Esophagus (tissue), 2 donors: ENCODE measurements around the gene CDCP1. TPM values are rescaled to one million over a fixed set of nuclear protein-coding genes. Genes with fewer than 3 reads are reported as not detected.

Experiments used
- H3K27ac ChIP-seq, 2 donors: one replicate each; pipeline ENCODE4 v1.5.1; 2013; ENCODE audit warnings: low read depth in 2 of 2, mild to moderate bottlenecking in 2 of 2, inconsistent platforms in 1 of 2, low read length in 1 of 2, moderate library complexity in 1 of 2
- H3K27me3 ChIP-seq, 2 donors: one replicate each; pipeline ENCODE4 v1.6.1; 2013; ENCODE audit warnings: low read length in 2 of 2, control low read depth in 1 of 2, mild to moderate bottlenecking in 1 of 2; ENCODE audit not compliant: insufficient read depth in 2 of 2, control insufficient read depth in 1 of 2
- H3K36me3 ChIP-seq, 2 donors: one replicate each; pipeline ENCODE4 v1.6.1; 2013; ENCODE audit warnings: low read length in 1 of 2; ENCODE audit not compliant: control insufficient read depth in 2 of 2, insufficient read depth in 2 of 2
- H3K4me1 ChIP-seq, 2 donors: one replicate each; pipeline ENCODE4 v1.6.1; 2013; ENCODE audit warnings: low read length in 1 of 2; ENCODE audit not compliant: control insufficient read depth in 2 of 2, insufficient read depth in 2 of 2
- H3K4me3 ChIP-seq, 2 donors: one replicate each; pipeline ENCODE4 v1.5.1; 2013; ENCODE audit warnings: low read length in 2 of 2, mild to moderate bottlenecking in 2 of 2, low read depth in 1 of 2, moderate library complexity in 1 of 2
- H3K9me3 ChIP-seq, 2 donors: one replicate each; pipeline ENCODE4 v1.6.1; 2013; ENCODE audit warnings: mild to moderate bottlenecking in 2 of 2, low read depth in 1 of 2, low read length in 1 of 2, moderate library complexity in 1 of 2; ENCODE audit not compliant: control insufficient read depth in 2 of 2, insufficient read depth in 1 of 2
- WGBS, 2 donors: extraction: QIAGEN DNeasy Blood & Tissue Kit; methylation state at CpG; one replicate each; pipeline ENCODE4 v1.1.7; 2013; 5-methylcytosine and 5-hydroxymethylcytosine counted together
- polyA plus RNA-seq, 2 donors: library from polyadenylated mRNA; stranded (reverse); fragments of 200-250 nt; gene quantifications; one replicate each; pipeline ENCODE4 v1.2.3, GENCODE V29; 2013
- donor health status: healthy with polysubstance abuse.
- donor health status: Bipolar disorder and iron deficiency.

The CDCP1 gene
- polyA plus RNA-seq, 2 donors = 21.0 to 24.3 TPM

GRCh38 chr3:45185052-45185451, 38.9 kb upstream of the CDCP1 start:
- H3K4me1 ChIP-seq = peaks cover 3 to 19% of the 10 kb centered on the region in 2 donors
- H3K9me3 ChIP-seq = no peaks in the 10 kb centered on the region
- H3K36me3 ChIP-seq = no peaks in the 10 kb centered on the region
- H3K27ac ChIP-seq = no peak overlapping the region
- 81 to 93% methylated on average over 2 of the region's 2 CpGs for WGBS, 2 donors
- H3K4me3 ChIP-seq = no peak overlapping the region
- H3K27me3 ChIP-seq = no peaks in the 10 kb centered on the region

GRCh38 chr3:45183872-45184262, 37.7 kb upstream of the CDCP1 start:
- H3K9me3 ChIP-seq = no peaks in the 10 kb centered on the region
- H3K27me3 ChIP-seq = no peaks in the 10 kb centered on the region
- H3K27ac ChIP-seq = peak overlapping the region; percentile 81 to 87
- peaks cover 5 to 25% of the 10 kb centered on the region in 2 donors for H3K4me1 ChIP-seq
- no peak overlapping the region for H3K4me3 ChIP-seq
- no peaks in the 10 kb centered on the region for H3K36me3 ChIP-seq
- WGBS, 2 donors = 64 to 72% methylated on average over 7 of the region's 7 CpGs

- Histone ChIP-seq H3K4me1 (peaks cover 7 to 26% of the 10 kb centered on the region in 2 donors), H3K36me3 (no peaks in the 10 kb centered on the region), H3K27ac (peak overlapping the region; percentile 92 to 94), H3K27me3 (no peaks in the 10 kb centered on the region), H3K9me3 (no peaks in the 10 kb centered on the region), H3K4me3 (no peak overlapping the region)
- WGBS, 2 donors = 27 to 29% methylated on average over 7 of the region's 7 CpGs
Observed at GRCh38 chr3:45182915-45183871, 37.0 kb upstream of the CDCP1 start.

- H3K27me3 ChIP-seq = no peaks in the 10 kb centered on the region
- H3K36me3 ChIP-seq = no peaks in the 10 kb centered on the region
- no peaks in the 10 kb centered on the region for H3K9me3 ChIP-seq
- H3K4me3 ChIP-seq = no peak overlapping the region
- WGBS, 2 donors = 40 to 53% methylated on average over 5 of the region's 5 CpGs
- H3K27ac ChIP-seq = peak overlapping the region; percentile 71 to 81
- peaks cover 4 to 30% of the 10 kb centered on the region in 2 donors for H3K4me1 ChIP-seq
Observed at GRCh38 chr3:45181496-45181895, 35.3 kb upstream of the CDCP1 start.

GRCh38 chr3:45180899-45181298, 34.7 kb upstream of the CDCP1 start:
- H3K27me3 ChIP-seq = no peaks in the 10 kb centered on the region
- H3K9me3 ChIP-seq = no peaks in the 10 kb centered on the region
- no peak overlapping the region for H3K4me3 ChIP-seq
- WGBS, 2 donors = 61 to 64% methylated on average over 7 of the region's 7 CpGs
- H3K27ac ChIP-seq = peak overlapping the region; percentile 71 to 76
- H3K36me3 ChIP-seq = no peaks in the 10 kb centered on the region
- peaks cover 4 to 30% of the 10 kb centered on the region in 2 donors for H3K4me1 ChIP-seq

- no peaks in the 10 kb centered on the region for H3K36me3 ChIP-seq
- WGBS, 2 donors = 73 to 74% methylated on average over 6 of the region's 6 CpGs
- no peaks in the 10 kb centered on the region for H3K9me3 ChIP-seq
- H3K27ac ChIP-seq = peak overlapping the region in 1 of 2 donors; percentile 34
- H3K4me3 ChIP-seq = no peak overlapping the region
- H3K4me1 ChIP-seq = peaks cover 4 to 30% of the 10 kb centered on the region in 2 donors
- H3K27me3 ChIP-seq = no peaks in the 10 kb centered on the region
Observed at GRCh38 chr3:45180051-45180450, 33.9 kb upstream of the CDCP1 start.

GRCh38 chr3:45179163-45179562, 33.0 kb upstream of the CDCP1 start:
- peaks cover 4 to 30% of the 10 kb centered on the region in 2 donors for H3K4me1 ChIP-seq
- no peaks in the 10 kb centered on the region for H3K27me3 ChIP-seq
- WGBS, 2 donors = 74 to 75% methylated on average over 3 of the region's 3 CpGs
- no peaks in the 10 kb centered on the region for H3K9me3 ChIP-seq
- no peak overlapping the region for H3K27ac ChIP-seq
- no peaks in the 10 kb centered on the region for H3K36me3 ChIP-seq
- no peak overlapping the region for H3K4me3 ChIP-seq

- Histone ChIP-seq H3K27ac (peak overlapping the region; percentile 40 to 79), H3K36me3 (no peaks in the 10 kb centered on the region)
- WGBS, 2 donors = 42% methylated on average over 13 of the region's 13 CpGs
Observed at GRCh38 chr3:45178183-45179023, 32.2 kb upstream of the CDCP1 start.

GRCh38 chr3:45176912-45177311, 30.7 kb upstream of the CDCP1 start:
- Histone ChIP-seq H3K4me3 (no peak overlapping the region), H3K27me3 (no peaks in the 10 kb centered on the region), H3K9me3 (no peaks in the 10 kb centered on the region), H3K27ac (no peak overlapping the region), H3K36me3 (no peaks in the 10 kb centered on the region), H3K4me1 (peaks cover 4 to 22% of the 10 kb centered on the region in 2 donors)
- WGBS, 2 donors = 45 to 52% methylated on average over 4 of the region's 4 CpGs

More at GRCh38 chr3:45178183-45179023, 32.2 kb upstream of the CDCP1 start:
- Histone ChIP-seq H3K4me3 (no peak overlapping the region), H3K4me1 (peaks cover 4 to 26% of the 10 kb centered on the region in 2 donors), H3K9me3 (no peaks in the 10 kb centered on the region), H3K27me3 (no peaks in the 10 kb centered on the region)
